Skeletal muscle satellite cell (primary cell): ENCODE measurements around the gene ATL1.
"Not testable (repeated sequence)": the region's sequence is repeated elsewhere in the genome, so short reads cannot be mapped to it uniquely, and the experiment has no call there.

ENCODE experiments used
- H3K27me3 ChIP-seq: 2 replicates; pipeline ENCODE4 v1.7.0; 2013; ENCODE audit warnings: low read length; ENCODE audit not compliant: control insufficient read depth, insufficient read depth
- H3K36me3 ChIP-seq: 2 replicates; pipeline ENCODE4 v1.7.0; 2013; ENCODE audit warnings: mild to moderate bottlenecking, control low read depth, low read length; ENCODE audit not compliant: insufficient read depth
- H3K4me1 ChIP-seq: 2 replicates; pipeline ENCODE4 v1.7.0; 2013; ENCODE audit warnings: low read length; ENCODE audit not compliant: control insufficient read depth, insufficient read depth
- H3K4me2 ChIP-seq: 2 replicates; pipeline ENCODE4 v1.7.0; 2013; ENCODE audit warnings: mild to moderate bottlenecking, low read length
- H3K4me3 ChIP-seq: 2 replicates; pipeline ENCODE4 v1.7.0; 2013; ENCODE audit warnings: low read length
- H3K9ac ChIP-seq: 2 replicates; pipeline ENCODE4 v1.7.0; 2013; ENCODE audit warnings: mild to moderate bottlenecking, low read depth, low read length, moderate library complexity
- H3K9me3 ChIP-seq: replicated peaks from 2 replicates; pipeline ENCODE4 v1.7.0; 2013; ENCODE audit warnings: mild to moderate bottlenecking, control low read depth, low read length

ATL1 gene

GRCh38 chr14:50664579-50664978 lies 104.6 kb downstream of the ATL1 start:
- H3K27me3 ChIP-seq, H3K9me3 ChIP-seq, H3K9ac ChIP-seq, H3K4me2 ChIP-seq, H3K4me3 ChIP-seq: not testable (repeated sequence)
- Histone ChIP-seq H3K4me1 (peaks cover 12% of the 10 kb centered on the region), H3K36me3 (peaks cover 24% of the 10 kb centered on the region)

DNA sequence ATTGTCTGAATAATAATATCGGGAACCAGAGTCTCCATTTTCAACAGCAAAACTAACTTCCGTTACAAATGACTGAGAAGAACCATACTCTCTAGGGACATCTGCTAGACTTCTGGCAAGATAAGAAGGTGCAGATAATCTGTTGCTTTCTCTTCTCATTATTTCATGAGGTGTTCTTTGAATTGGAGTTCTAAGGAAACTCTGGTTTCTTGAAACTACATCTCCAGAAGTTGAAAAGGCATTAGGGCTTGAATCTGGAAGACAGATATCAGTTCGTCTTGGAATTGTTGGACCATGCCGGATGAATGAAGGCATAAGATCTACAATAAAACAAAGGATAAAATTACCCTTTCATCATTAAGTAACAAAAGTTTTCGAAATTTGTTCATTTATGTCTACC lies 105.4 kb downstream of the ATL1 start:
- peak overlapping the region; percentile 77 for H3K4me3 ChIP-seq
- peaks cover 20% of the 10 kb centered on the region for H3K36me3 ChIP-seq
- H3K9ac ChIP-seq, H3K27me3 ChIP-seq, H3K9me3 ChIP-seq: not testable (repeated sequence)
- peak overlapping the region; percentile 79 for H3K4me2 ChIP-seq
- H3K4me1 ChIP-seq = peaks cover 12% of the 10 kb centered on the region

GRCh38 chr14:50666772-50667683 lies 107.1 kb downstream of the ATL1 start:
- H3K4me1 ChIP-seq = peaks cover 12% of the 10 kb centered on the region
- H3K9ac ChIP-seq = peak overlapping the region; percentile 98
- no peaks in the 10 kb centered on the region for H3K9me3 ChIP-seq
- H3K4me2 ChIP-seq = peak overlapping the region; percentile 79
- H3K36me3 ChIP-seq = peaks cover 5% of the 10 kb centered on the region
- peak overlapping the region; percentile 77 for H3K4me3 ChIP-seq
- no peaks in the 10 kb centered on the region for H3K27me3 ChIP-seq

GRCh38 chr14:50667684-50667995 lies 107.7 kb downstream of the ATL1 start:
- Histone ChIP-seq H3K4me2 (peak overlapping the region; percentile 79), H3K9ac (peak overlapping the region; percentile 98), H3K9me3 (no peaks in the 10 kb centered on the region), H3K27me3 (no peaks in the 10 kb centered on the region), H3K36me3 (peaks cover 5% of the 10 kb centered on the region), H3K4me3 (peak overlapping the region; percentile 77), H3K4me1 (peaks cover 12% of the 10 kb centered on the region)

DNA sequence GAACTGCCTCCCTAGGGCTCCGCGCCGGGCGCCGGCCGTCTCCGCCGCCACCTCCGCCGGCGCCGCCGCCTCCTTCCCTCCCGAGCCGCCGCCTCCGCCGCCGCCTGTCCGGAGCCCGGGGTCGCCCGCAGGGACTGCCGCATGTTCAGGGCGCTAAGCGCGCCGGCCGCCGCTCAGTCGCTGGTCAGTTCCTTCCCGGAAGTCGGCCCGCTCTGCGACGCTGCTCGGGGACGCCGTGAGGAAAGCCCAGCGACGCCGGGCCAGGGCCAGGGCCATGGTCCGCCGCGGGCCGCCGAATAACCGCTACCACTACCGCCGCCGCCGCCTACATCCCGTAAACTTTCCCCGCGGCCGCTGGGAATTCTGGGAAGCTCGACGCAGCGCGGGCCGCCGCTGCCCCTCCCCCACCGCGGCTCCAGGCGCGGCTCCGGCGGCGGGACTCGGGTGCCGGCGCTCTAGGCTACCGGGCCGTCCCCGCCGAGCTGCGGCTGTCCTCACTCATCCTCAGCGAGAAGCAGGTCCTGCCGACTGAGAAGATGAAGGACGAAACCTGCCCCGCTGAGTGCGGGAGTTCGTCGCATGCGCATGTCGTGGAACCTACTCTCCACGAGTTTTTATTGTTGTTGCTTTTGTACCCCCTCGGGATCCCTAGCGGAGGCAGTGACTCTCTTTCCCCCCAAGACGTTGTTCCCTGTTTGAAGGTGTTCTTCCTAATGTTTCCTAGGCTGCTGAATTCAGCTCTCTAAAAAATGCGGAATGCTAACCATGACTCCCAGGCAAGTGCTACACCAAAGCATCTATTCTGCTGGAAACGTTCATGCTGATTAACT lies 108.3 kb downstream of the ATL1 start, which contains the start of gene SAV1:
Gene SAV1 (minus strand): TSS at position 311 of the 830 bp plus-strand sequence. CDS start 339 bp downstream, outside the sequence.
- Histone ChIP-seq H3K4me3 (peak within 1 kb of the TSS; percentile 77), H3K4me2 (peak within 1 kb of the TSS; percentile 79), H3K36me3 (peaks cover 5% of the 10 kb centered on the region), H3K4me1 (peaks cover 12% of the 10 kb centered on the region), H3K9ac (peak within 1 kb of the TSS; percentile 98), H3K27me3 (no peaks in the 10 kb centered on the region), H3K9me3 (no peaks in the 10 kb centered on the region)

DNA sequence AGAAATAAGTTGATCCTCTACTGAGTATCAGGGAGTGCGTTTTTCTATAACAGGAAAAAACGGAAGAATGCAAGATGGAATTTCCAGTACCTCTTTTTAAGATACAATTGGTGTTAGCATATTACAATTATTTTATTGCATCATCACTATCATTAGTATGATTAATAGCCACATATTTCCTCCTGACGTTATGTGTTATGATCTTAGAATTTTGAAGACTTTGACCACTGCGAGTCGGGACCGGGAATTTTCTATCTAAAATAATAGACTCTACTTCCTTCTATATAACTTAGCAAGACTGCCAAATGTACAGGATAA lies 108.8 kb downstream of the ATL1 start:
- Histone ChIP-seq H3K27me3 (no peaks in the 10 kb centered on the region), H3K4me1 (peaks cover 12% of the 10 kb centered on the region), H3K4me2 (peak overlapping the region; percentile 79), H3K4me3 (peak overlapping the region; percentile 77), H3K36me3 (peaks cover 5% of the 10 kb centered on the region), H3K9me3 (no peaks in the 10 kb centered on the region), H3K9ac (peak overlapping the region; percentile 98)

- Histone ChIP-seq H3K36me3 (peaks cover 4% of the 10 kb centered on the region), H3K4me1 (peaks cover 12% of the 10 kb centered on the region), H3K9ac (no peak overlapping the region), H3K4me3 (no peak overlapping the region), H3K4me2 (no peak overlapping the region), H3K9me3 (no peaks in the 10 kb centered on the region), H3K27me3 (no peaks in the 10 kb centered on the region)
These were observed 109.6 kb downstream of the ATL1 start for GRCh38 chr14:50669441-50669986.

GRCh38 chr14:50670196-50670865 lies 110.4 kb downstream of the ATL1 start:
- no peaks in the 10 kb centered on the region for H3K9me3 ChIP-seq
- H3K27me3 ChIP-seq = no peaks in the 10 kb centered on the region
- no peak overlapping the region for H3K9ac ChIP-seq
- no peak overlapping the region for H3K4me2 ChIP-seq
- H3K36me3 ChIP-seq = no peaks in the 10 kb centered on the region
- H3K4me1 ChIP-seq = peaks cover 18% of the 10 kb centered on the region
- H3K4me3 ChIP-seq = no peak overlapping the region

DNA sequence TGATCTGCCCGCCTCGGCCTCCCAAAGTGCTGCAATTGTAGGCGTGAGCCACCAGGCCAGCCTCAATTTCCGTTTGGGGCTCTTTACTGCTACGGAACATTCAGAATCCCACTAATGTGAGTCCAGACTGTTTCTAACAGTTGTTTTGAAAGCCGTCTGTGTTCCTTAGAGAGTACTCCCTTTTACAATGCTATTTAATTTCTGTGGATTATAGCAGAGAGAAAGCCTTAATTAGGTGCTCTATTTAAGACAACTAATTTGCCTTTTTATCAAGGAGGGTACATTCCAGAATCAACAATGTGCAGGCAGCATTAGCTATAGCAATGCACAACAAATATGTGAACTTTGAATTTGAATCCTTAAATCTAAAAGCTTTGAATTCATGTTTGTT lies 110.9 kb downstream of the ATL1 start:
- H3K9ac ChIP-seq = no peak overlapping the region
- no peak overlapping the region for H3K4me3 ChIP-seq
- H3K27me3 ChIP-seq = no peaks in the 10 kb centered on the region
- no peaks in the 10 kb centered on the region for H3K36me3 ChIP-seq
- H3K9me3 ChIP-seq = no peaks in the 10 kb centered on the region
- peaks cover 20% of the 10 kb centered on the region for H3K4me1 ChIP-seq
- no peak overlapping the region for H3K4me2 ChIP-seq

DNA sequence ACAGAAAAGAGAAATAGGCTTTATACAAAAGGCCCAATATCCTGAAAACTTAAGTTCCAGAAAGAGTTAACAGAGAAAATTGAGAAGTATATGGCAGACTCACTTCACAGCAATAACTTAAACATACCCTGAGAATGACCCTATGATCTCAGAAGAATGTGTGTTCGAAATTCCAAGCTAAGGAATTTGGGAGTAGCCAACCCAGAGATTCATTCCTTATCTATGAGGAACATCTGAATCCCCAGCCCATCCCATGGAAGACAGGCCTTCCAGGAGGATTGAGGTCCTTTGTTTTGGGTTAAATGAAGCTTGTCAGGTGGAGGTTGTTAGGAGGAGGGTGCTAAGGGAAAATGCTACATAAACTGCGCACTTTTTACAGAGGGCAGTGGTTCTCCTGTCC lies 115.7 kb downstream of the ATL1 start:
- peak overlapping the region; percentile 24 for H3K4me3 ChIP-seq
- no peaks in the 10 kb centered on the region for H3K36me3 ChIP-seq
- H3K9ac ChIP-seq = peak overlapping the region; percentile 50

More for the DNA sequence above, 115.7 kb downstream of the ATL1 start:
- H3K4me2 ChIP-seq = peak overlapping the region; percentile 30
- H3K4me1 ChIP-seq = peaks cover 38% of the 10 kb centered on the region
- no peaks in the 10 kb centered on the region for H3K27me3 ChIP-seq
- H3K9me3 ChIP-seq = no peaks in the 10 kb centered on the region
